Measurements from ENCODE around the gene TNFRSF18.
"Not testable (repeated sequence)": the region's sequence is repeated elsewhere in the genome, so short reads cannot be mapped to it uniquely, and the experiment has no call there.

Gene TNFRSF18

DNA sequence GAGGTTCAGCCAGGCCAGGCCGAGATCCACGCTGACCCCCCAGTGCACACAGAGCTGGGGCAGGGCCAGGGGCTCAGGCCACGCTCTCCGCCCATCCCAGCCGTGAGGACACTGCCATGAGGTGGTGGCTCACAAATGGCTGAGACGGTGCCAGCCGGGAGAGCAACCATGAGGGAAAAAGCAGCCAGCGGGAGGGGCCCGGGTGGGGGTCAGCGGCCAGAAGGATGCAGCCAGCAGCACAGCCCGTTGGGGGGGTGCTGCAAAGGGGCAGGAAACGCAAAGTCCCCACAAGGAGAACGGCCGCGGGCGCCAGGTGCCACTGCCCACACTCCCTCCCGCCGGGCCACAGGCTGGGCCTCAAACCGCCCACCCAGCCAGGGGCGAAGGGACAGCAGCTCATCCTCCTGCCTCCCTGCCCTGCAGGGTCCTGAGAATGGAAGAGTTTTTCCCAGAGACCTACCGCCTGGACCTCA lies 24.4 kb downstream of the TNFRSF18 start:
- DNase-seq (ENCODE audit: low read depth, low spot score): no peak

DNA sequence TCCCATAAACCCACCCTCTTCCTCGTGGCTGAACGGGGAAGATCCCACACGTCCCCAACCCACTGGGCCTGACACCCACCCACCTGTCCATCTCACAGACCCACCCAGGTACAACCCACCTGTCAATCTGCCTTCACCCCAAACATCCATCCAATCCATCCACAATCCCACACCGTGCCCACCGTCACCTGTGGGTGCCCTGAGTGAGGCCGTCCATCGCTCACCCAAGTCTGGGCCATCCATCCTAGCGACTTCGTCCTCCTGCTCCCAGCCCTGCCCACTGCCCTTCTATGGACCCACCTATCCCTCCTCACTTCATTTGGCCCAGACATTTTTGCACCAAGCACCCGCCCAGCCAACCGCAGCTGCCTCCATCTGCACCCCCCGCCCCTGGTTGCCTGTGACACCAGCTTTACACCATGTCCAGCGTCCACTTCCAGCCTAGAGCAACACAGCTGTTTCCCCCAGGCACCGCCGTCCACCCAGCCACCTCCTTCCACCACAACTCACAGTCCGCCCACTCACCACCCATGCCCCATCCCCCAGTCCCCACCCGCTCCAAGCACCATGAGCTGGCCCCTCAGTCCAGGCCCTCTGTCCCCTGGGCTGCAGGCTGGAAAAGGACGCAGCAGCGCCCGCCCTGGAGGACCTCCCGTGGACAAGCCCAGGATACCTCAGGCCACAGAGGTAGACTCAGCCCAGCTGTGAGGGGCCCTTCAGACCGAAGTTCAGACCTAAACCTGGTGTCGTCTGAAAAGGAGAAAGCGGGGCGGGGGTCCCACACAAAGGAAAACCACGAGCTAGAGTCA lies 25.1 kb downstream of the TNFRSF18 start:
- DNase-seq (ENCODE audit: low read depth, low spot score): no peak
- no peak overlapping the region for H3K27ac ChIP-seq

More for the DNA sequence above, 24.4 kb downstream of the TNFRSF18 start:
- H3K27ac ChIP-seq: no peak overlapping the region

DNA sequence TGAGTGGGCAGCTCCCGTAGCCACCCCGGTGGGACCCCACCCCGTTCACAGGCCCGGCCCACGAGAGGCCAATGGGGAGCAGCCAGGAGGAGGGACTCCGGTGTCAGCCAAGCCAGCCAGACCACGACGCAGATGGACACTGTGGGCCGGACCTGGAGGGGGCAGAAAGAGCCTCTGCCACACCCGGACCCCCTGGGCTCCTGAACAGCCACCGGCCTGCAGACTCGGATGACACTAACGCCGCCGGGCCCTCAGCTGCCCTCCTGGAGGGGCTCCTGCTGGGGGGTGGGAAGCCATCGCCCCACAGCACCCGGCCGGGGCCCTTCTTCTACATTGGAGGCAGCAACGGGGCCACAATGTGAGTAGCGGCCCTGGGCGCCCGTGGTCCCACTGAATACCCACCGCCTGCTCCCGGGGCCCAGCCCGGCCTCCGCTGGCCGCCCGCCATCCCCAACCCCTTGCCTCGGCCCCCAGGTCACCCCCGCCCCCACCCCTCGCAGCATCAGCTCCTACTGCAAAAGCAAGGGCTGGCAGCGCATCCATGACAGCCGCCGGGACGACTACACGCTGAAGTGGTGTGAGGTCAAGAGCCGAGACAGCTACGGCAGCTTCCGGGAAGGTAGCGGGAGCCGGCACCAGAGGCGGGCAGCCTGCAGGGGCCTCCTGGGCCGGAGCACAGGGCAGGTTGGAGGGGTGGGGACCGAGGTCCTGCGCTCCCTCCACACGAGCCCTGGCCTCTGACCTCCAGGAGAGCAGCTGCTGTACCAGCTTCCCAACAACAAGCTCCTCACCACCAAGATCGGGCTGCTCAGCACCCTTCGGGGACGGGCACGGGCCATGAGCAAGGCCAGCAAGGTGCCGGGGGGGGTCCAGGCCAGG lies 26.2 kb downstream of the TNFRSF18 start:
- H3K27ac ChIP-seq: no peak overlapping the region
- DNase-seq (ENCODE audit: low read depth, low spot score): no peak

DNA sequence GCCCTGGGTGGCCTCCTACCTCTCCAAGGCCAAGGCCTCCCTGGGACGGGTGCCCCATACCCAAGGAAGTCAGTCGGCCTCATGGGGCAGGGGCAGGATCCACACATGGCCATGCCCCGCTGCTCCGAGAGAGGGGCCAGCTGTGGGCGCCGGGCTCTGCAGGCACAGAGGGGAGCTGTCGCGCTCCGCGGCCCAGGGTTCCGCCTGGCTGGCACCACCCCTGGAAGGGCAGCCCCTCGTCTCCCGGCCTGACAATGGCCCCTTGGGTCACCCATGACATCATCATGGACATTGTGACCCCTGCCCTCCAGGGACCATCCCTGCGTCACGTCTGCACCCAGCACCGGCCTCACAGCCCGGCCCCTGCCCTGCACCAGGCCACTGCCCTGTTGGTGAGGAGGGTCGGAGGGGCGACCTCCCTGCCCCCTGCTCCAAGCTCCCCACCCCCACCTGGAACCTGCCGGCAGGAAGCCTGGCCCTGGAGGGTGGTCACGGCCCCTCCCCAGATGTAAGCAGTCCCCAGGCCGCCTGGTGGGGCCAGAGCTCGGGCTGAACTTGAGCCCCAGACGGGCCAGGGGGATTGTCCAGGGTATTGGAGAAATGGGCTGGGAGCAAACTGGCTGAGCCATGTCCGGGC lies 26.9 kb downstream of the TNFRSF18 start:
- no peak for DNase-seq (ENCODE audit: low read depth, low spot score)
- H3K27ac ChIP-seq: no peak overlapping the region

DNA sequence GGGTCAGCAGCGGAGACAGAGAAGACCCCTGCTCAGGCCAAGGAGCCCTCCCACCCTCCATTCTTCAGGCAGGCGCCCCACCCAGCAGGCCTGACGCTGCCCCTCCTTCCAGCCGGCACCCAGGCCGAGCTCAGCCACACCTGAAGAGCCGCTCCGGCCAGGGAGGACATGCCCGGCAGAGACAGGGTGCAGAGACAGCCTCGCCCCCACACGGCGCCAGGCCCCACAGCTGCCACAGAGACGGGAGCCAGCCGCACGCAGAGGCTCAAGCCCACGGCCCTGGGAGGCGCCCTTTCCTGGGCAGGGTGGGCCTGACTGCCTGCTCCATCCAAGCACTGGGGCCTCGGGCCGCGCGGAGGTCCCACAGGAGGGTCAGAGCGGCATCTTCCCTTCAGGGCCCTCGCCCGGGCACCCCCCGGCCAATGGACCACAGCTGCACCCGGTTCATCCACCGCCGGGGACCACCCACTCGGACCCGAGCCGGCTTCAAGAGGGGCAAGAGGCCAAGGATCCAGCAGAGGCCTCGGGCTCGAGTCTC lies 27.5 kb downstream of the TNFRSF18 start:
- DNase-seq (ENCODE audit: low read depth, low spot score): no peak
- H3K27ac ChIP-seq: no peak overlapping the region

DNA sequence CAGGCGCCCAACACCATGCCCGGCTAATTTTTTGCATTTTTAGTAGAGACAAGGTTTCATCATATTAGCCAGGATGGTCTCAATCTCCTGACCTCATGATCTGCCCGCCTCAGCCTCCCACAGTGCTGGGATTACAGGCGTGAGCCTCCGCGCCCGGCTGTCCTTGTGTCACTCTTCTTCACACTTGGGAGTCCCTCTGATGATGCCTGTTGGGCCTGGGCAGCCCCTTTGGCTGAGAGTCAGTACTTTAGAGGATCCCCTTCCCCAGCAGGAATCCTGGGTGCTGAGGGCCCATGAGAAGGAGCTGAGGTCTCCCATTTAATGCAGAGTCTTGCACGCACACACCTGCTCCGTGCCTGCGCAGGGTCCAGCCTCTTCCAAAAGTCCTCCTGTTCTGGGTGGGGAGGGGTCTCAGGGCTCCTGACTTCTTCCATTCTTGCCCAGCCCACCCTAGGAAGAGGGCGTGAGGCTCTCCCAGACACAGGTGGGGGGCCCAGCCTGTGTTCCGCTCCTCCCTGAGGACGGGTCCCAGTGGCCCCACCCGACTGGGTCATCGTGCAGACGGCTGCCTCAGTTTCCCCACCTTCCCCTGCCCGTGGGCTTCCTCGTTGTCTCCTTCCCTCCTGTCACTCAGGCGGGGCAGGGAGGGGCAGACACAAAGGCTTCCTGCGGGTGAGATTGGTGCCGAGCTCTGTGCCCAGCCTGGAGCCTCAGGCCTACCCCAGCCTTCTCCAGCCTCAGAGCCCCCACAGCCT lies 28.8 kb downstream of the TNFRSF18 start:
- H3K27ac ChIP-seq: no peak overlapping the region

DNA sequence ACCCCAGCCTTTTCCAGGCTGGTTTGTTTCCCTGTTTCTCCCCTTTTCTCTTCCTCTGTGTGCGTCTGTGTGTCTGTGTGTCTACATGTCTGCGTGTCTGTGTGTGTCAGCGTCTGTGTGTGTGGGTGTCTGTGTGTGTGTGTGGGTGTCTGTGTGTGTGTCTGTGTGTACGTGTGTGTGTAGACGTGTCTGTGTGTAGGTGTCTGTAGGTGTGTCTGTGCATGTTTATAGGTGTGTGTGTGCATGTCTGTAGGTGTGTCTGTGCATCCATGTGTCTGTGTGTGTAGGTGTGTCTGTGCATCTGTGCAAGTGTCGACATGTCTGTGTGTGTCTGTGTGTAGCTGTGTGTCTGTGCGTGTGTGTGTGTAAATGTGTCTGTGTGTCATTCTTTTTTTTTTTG lies 29.5 kb downstream of the TNFRSF18 start:
- DNase-seq (ENCODE audit: low read depth, low spot score): no peak
- H3K27ac ChIP-seq: no peak overlapping the region

More for the DNA sequence above, 28.8 kb downstream of the TNFRSF18 start:
- DNase-seq (ENCODE audit: low read depth, low spot score): no peak

DNA sequence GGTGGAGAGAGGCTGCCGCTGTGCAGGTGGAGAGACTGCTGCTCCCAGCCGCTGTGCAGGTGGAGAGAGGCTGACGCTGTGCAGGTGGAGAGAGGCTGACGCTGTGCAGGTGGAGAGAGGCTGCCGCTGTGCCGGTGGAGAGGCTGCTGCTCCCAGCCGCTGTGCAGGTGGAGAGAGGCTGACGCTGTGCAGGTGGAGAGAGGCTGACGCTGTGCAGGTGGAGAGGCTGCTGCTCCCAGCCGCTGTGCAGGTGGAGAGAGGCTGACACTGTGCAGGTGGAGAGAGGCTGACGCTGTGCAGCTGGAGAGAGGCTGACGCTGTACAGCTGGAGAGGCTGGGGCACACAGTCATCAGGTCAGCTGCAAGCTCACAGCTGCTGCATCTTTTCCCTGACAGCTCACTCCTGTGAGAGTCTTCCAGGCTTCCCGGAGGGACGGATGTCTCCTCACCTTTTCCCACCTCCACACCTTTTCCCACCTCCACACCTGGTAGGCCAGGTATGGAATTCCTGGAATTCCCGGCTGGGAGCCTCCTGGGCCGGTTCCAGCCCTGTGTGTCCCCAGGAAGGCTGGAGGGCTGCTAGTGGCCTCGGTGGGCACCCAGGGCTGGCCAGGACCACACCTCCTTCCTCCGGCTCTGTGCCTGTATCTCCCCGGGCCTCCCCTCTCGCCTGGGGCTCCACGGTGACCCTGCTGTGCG lies 30.2 kb downstream of the TNFRSF18 start:
- H3K27ac ChIP-seq; DNase-seq (ENCODE audit: low read depth, low spot score): not testable (repeated sequence)

DNA sequence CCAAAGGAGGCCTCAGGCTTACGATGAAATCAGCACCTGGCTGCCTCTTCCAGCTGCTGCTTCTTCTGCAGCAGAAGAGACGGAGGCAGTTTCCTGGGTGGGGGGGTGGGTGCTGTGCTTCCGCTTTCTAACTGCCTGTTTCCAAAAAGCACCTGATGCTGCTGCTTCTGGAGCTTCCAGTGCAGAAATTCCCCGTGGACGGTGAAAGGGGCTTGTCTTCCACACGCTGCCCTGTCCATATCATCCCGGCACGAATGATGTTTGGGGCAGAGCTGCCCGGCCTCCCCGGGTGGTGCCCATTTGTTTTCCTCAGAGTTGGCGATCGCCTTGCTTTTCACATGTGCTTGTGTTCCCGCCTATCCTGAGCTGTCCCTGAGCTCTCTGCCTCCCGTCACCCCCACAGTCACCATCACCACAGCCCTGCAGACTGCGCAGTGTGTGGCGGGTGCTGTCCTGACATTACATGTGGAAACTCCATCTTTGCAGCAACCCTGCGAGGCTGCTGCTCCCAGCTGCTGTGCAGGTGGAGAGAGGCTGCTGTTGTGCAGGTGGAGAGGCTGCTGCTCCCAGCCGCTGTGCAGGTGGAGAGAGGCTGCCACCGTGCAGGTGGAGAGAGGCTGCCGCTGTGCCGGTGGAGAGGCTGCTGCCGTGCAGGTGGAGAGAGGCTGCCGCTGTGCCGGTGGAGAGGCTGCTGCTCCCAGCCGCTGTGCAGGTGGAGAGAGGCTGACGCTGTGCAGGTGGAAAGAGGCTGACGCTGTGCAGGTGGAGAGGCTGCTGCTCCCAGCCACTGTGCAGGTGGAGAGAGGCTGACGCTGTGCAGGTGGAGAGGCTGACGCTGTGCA lies 30.9 kb downstream of the TNFRSF18 start:
- no peak for DNase-seq (ENCODE audit: low read depth, low spot score)
- no peak overlapping the region for H3K27ac ChIP-seq

DNA sequence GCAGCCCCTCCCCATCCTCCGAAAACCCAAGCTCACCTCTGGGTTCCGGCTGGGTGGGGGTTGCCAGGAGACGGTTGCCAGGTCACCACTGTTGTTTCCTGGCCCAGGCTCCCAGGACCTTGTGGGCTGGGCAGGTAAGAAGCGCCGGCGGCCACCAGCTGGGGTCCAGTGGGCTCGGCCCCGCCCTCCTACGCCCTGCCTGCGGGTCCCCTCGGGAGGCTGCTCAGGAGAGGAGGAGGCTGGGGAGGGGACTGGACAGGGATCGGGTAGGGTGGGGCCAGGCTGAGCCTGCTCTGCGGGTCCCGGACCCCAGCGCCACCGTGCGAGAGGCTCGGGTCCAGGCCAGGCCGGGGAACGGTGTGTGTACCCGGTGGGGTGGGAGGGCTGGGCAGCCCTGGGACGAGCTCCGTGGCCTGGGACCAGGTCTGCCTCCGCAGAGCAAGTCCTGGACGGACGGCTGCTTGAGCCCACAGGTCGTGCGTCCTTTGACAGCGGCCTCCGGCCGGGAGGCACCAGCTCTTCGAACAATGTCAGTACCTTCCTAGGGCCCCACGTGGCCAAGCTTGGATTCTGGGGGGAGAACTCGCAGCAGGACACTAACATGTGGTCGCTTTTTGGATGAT lies 32.5 kb downstream of the TNFRSF18 start, which contains the start of gene TTLL10:
Gene TTLL10, plus strand, starts transcription at position 88 of the 623 bp plus-strand sequence. CDS start 5,336 bp downstream, outside the sequence.
- no peak for DNase-seq (ENCODE audit: low read depth, low spot score)
- H3K27ac ChIP-seq: no peak within 1 kb of the TSS

DNA sequence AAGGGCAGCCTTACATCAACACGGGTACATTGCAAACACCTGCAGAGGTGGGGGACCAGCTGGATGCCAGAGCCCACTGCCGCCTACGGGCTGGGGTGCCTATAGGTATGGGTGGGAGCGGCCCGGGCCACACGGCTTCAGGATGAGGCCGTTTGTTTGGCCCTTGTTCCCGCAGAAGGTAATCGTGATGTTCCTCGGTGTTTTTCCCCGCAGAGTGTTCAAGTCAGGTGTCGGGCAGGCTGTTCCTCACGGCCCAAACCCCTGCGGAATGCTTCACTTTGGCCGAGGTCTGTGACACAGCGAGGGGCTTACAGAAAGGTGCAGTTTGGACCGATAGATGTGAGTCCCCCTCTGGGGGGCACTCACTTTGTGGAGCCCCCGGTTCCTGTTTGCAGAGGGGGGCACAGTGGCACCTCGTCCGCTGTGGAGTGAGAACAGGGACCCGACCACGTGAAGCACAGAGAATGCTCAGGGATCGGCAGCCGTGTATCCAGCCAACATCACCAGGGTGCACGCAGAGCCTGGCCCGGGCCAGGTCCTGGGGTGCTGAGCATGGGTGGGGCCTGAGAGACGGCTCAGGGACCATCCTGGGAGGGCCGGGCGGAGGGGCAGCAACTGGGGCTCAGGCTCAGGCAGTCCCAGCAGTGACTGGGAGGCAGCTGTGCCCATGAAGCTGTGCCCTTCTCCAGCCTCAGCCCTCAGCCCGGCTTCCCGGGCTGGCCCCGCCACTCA lies 33.2 kb downstream of the TNFRSF18 start:
- no peak for DNase-seq (ENCODE audit: low read depth, low spot score)
- H3K27ac ChIP-seq: no peak overlapping the region

DNA sequence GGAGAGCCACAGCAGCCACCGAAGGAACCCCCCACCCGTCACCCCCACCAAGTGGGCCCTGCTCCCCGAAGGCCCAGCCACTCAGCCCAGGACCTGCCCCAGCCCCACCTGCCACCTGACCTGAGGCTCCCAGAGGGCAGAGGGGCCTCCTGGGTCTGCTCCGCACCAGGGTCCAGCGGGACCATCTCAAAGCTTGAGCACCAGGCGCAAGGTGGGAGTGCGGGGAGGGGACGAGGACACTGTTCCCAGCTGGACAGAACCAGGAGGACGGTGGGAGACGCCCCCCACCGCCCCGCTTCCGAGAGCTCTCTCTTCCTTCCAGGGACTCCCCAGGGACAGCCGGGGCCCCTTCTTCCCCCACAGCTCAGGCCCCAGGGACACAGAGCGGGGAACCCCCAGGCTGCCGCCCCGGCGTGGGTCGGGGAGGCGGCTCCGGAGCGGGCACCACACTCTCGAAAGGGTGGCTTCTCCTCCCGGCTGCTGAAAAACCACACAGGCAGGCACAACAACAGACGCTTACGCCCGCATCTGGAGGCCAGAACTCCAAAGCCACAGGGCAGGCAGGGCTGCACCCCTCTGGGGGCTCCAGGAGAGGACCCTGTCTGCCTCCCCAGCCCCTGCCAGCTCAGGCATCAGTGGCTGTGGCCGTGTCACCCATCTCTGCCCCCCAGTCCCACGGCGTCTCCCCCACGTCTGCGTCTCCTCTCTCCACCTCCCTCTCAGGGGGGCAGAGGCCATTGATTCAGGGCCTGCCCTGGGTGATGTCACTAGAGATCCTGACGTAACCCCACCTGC lies 34.6 kb downstream of the TNFRSF18 start:
- no peak overlapping the region for H3K27ac ChIP-seq
- no peak for DNase-seq (ENCODE audit: low read depth, low spot score)

DNA sequence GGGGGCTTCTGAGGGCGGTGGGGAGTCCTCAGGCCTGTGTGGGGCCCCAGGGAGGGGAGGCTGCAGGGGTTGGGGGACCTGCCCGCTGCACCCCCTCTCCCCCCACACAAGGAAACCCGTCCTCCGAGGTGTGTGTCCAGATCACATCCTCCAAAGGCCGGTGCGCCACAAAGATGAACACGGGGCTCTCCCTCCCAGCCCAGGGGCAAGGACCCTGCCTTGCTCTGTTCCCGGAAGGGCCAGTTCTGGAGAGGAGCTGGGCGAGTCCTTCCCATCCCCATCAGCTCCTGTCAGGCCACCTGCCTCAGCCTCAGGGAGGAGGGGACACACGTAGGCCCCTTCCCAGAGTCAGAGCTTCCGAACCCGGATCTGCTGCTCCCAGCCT lies 35.2 kb downstream of the TNFRSF18 start:
- no peak for DNase-seq (ENCODE audit: low read depth, low spot score)

DNA sequence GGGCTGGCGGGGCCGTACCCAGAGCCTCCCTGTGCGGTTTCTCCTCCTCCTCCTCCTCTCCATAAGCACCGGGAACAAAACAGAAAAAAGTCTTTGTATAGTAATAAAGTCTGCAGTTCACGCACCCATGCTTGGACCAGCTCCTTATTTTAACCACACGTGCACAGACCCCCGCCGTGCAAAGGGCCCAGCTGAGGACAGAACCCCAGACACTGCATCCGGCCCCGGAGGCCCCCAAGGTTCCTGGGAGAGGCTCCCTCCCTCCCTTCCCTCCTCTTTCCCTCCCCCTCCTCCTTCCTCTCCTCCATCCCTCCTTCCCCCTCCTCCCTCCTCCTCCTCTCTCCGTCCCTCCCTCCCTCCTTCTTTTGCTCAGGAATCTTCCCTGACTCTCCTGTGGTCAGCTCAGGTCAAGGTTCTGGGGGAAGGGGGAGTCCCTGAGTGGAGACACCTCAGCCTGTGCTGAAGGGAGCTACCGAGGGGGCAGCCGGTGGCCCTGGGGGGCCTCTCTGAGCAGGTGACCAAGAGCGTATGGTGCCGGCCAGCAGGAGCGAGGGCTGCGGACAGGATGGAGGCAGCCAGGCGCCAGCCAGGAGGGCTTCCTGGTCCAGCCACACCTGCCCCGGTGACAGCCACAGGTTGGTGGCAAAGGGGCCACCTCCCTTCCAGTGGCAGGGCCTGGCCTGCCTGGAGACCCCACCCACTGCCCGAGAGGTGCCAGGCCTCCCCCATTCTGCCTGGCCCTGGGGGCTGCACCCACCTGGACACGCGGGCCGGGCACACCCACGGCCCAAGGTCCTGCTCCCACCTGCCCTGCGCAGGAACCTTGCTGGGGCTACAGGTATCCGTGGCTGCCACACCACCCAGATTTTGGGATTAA lies 35.9 kb downstream of the TNFRSF18 start:
- no peak overlapping the region for H3K27ac ChIP-seq
- DNase-seq (ENCODE audit: low read depth, low spot score): no peak

More for the DNA sequence above, 35.2 kb downstream of the TNFRSF18 start:
- H3K27ac ChIP-seq: no peak overlapping the region

Measured in epithelial cell of prostate (primary cell).